Mesothelial cell of epicardium (in vitro differentiated cells): ENCODE results near the gene ALG2. TPM values are rescaled to one million over a fixed set of nuclear protein-coding genes. Genes with fewer than 3 reads are reported as not detected.

Experiments
- DNase-seq, 2 experiments: peaks; one replicate each; pipeline ENCODE4 v3.0.0; 2021; ENCODE audit warnings: low spot score in 2 of 2; ENCODE audit not compliant: unreplicated experiment in 2 of 2
- H3K27ac Mint-ChIP-seq: 2 replicates; pipeline ENCODE4 v1.8.0; 2021; ENCODE audit warnings: mixed read lengths
- H3K27me3 Mint-ChIP-seq: 2 replicates; pipeline ENCODE4 v1.8.0; 2021; ENCODE audit warnings: low read depth, mixed read lengths
- H3K36me3 Mint-ChIP-seq: 2 replicates; pipeline ENCODE4 v1.8.0; 2021; ENCODE audit warnings: mixed read lengths
- H3K4me1 Mint-ChIP-seq: 2 replicates; pipeline ENCODE4 v1.8.0; 2021; ENCODE audit warnings: mixed read lengths
- H3K4me3 Mint-ChIP-seq: 2 replicates; pipeline ENCODE4 v1.8.0; 2021; ENCODE audit warnings: mild to moderate bottlenecking, moderate library complexity, mixed read lengths
- H3K9me3 Mint-ChIP-seq: 2 replicates; pipeline ENCODE4 v1.8.0; 2021; ENCODE audit warnings: mixed read lengths
- CTCF ChIP-seq: fragments of 200-600 bp; sonication (generic); IDR thresholded peaks from one replicate; pipeline ENCODE4 v1.5.0; 2021; ENCODE audit warnings: antibody characterized with exemption; ENCODE audit not compliant: unreplicated experiment
- total RNA-seq: library from RNA; stranded (reverse); gene quantifications from 3 replicates; pipeline ENCODE4 v1.2.1, GENCODE V29; 2021

Gene ALG2
- total RNA-seq, 1 donor from 2014 or later = 29.6 TPM

- no peak overlapping the region for H3K27ac Mint-ChIP-seq
- no peak for DNase-seq
- H3K36me3 Mint-ChIP-seq = no peaks in the 10 kb centered on the region
- no peak for TF ChIP-seq CTCF
- peaks cover 10% of the 10 kb centered on the region for H3K4me1 Mint-ChIP-seq
- peaks cover 4% of the 10 kb centered on the region for H3K9me3 Mint-ChIP-seq
- H3K4me3 Mint-ChIP-seq = no peak overlapping the region
- no peaks in the 10 kb centered on the region for H3K27me3 Mint-ChIP-seq
These were observed 42.4 kb upstream of the ALG2 start for GRCh38 chr9:99264070-99264680.

- Mint-ChIP-seq H3K27me3 (no peaks in the 10 kb centered on the region), H3K36me3 (no peaks in the 10 kb centered on the region), H3K9me3 (peaks cover 4% of the 10 kb centered on the region), H3K4me3 (no peak overlapping the region), H3K4me1 (peaks cover 12% of the 10 kb centered on the region), H3K27ac (no peak overlapping the region)
- TF ChIP-seq CTCF = no peak
- DNase-seq = no peak
These were observed 41.2 kb upstream of the ALG2 start for GRCh38 chr9:99262949-99263418.

- no peak for DNase-seq
- Mint-ChIP-seq H3K27ac (no peak overlapping the region), H3K27me3 (no peaks in the 10 kb centered on the region), H3K36me3 (no peaks in the 10 kb centered on the region), H3K9me3 (peaks cover 4% of the 10 kb centered on the region), H3K4me1 (peaks cover 12% of the 10 kb centered on the region), H3K4me3 (no peak overlapping the region)
- TF ChIP-seq CTCF = no peak
These were observed 40.2 kb upstream of the ALG2 start for GRCh38 chr9:99261923-99262322.

- Mint-ChIP-seq H3K27ac (peak overlapping the region; percentile 8), H3K9me3 (peaks cover 4% of the 10 kb centered on the region), H3K4me3 (no peak overlapping the region), H3K4me1 (peaks cover 9% of the 10 kb centered on the region), H3K27me3 (no peaks in the 10 kb centered on the region), H3K36me3 (no peaks in the 10 kb centered on the region)
- DNase-seq = no peak
- TF ChIP-seq CTCF = no peak
These were observed 37.6 kb upstream of the ALG2 start for GRCh38 chr9:99259231-99259918.

GRCh38 chr9:99257723-99258389, 36.1 kb upstream of the ALG2 start:
- Mint-ChIP-seq H3K27ac (no peak overlapping the region), H3K4me1 (peaks cover 9% of the 10 kb centered on the region), H3K9me3 (no peaks in the 10 kb centered on the region), H3K4me3 (no peak overlapping the region), H3K36me3 (no peaks in the 10 kb centered on the region), H3K27me3 (no peaks in the 10 kb centered on the region)
- TF ChIP-seq CTCF = no peak
- DNase-seq = no peak
